HG02678 (cell line): Measurements from ENCODE around the gene OR2H1.
"Not testable (repeated sequence)": the region's sequence is repeated elsewhere in the genome, so short reads cannot be mapped to it uniquely, and the experiment has no call there.

ENCODE experiments used
- ATAC-seq: cut with Tn5 transposase; IDR thresholded peaks from one replicate; pipeline ENCODE4 v1.9.1; 2021; ENCODE audit warnings: mild to moderate bottlenecking, moderate library complexity; ENCODE audit not compliant: unreplicated experiment

OR2H1 gene

DNA sequence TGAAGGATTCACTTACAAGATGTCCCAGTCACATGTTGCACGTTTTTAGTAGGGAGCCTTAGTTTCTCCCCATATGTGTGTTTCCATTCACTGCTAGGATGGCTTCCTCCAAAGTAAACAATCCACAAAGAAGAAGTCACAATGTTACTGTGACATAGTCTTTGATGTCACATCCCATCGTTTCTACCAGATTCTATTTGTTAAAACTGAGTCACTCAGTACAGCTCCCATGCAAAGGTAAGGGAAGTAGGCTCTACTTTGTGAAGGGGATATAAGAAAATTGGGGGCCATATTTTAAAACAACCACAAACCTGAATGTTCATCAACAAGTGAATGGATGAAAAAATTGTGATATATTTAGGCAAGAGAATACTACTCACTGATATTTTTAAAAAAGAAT lies at the start of gene OR2H1, which contains the start of gene OR11A1:
TSS of gene OR2H1 (plus strand) at position 185 of the 400 bp plus-strand sequence. CDS start 4,615 bp downstream, outside the sequence.
TSS of gene OR11A1 (minus strand) at position 101 of the 400 bp plus-strand sequence. CDS start 29,430 bp downstream, outside the sequence.
- ATAC-seq: no peak

DNA sequence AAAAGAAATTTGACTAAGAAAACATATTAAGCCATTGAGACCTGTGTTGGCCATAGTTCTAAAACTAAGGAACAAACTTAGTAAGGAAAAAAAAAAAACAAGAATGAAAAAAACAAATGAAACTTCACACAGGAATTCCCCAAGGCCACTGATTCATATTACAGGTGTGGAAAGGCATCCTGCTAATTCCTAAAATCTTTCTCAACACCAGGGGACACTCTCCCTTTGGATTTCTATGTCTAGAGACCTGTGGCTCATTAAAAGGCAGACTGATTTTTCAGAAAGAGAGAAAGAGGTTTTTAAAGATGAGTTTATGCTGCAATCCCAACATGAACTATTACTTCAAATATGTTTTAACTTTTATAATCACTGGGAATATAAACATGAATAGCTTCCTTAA lies 42.4 kb upstream of the OR2H1 start, which contains the start of gene OR12D1:
TSS of gene OR12D1 (plus strand) at position 341 of the 400 bp plus-strand sequence.
- ATAC-seq: no peak

GRCh38 chr6:29419516-29419915 lies 37.4 kb upstream of the OR2H1 start:
- no peak for ATAC-seq

GRCh38 chr6:29424168-29424567 lies 32.8 kb upstream of the OR2H1 start:
- ATAC-seq: no peak

DNA sequence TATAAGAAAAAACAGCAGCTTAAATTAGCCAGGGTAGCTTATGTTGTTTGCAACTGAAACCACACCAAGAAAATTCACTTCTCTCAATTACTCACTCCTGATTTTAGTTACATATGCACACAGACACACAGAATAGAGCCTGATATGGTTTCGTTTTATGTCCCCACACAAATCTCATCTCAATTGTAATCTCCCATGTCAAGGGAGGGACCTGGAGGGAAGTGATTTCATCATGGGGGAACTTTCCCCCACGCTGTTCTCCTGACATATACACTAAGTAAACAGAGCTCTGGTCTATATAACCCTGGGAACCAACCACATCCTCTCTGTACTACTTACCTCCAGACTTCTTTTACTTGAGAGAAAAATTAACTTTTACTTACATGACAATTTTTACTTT lies 32.4 kb upstream of the OR2H1 start:
- no peak for ATAC-seq

GRCh38 chr6:29425075-29425474 lies 31.9 kb upstream of the OR2H1 start:
- no peak for ATAC-seq

GRCh38 chr6:29426654-29427053 lies 30.3 kb upstream of the OR2H1 start:
- no peak for ATAC-seq

GRCh38 chr6:29436730-29437129 lies 20.2 kb upstream of the OR2H1 start:
- ATAC-seq: not testable (repeated sequence)

- ATAC-seq: no peak
Measured at GRCh38 chr6:29439006-29439405, 17.9 kb upstream of the OR2H1 start, which contains the start of gene OR10C1. Gene OR10C1, plus strand, starts transcription at chr6:29439306. Its CDS starts 710 bp downstream, at chr6:29440016.

DNA sequence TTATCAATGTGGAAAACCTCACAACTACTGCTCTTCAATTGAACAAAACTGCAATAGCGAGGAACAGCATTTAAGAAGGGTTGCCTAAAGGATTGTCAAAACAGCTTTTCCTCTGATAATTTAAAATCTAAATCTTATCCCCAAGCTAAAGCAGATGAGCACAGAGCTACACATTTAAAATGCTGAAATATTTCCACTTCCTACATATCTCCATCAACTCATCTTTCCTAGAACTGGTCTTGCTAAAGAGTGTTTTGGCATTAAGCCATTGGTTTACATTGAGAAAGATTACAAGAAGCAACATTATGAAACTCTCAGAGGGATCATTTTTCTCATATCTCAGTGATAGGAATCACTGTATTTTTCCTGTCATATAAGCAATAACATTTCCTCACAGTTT lies 14.2 kb upstream of the OR2H1 start:
- ATAC-seq: no peak

DNA sequence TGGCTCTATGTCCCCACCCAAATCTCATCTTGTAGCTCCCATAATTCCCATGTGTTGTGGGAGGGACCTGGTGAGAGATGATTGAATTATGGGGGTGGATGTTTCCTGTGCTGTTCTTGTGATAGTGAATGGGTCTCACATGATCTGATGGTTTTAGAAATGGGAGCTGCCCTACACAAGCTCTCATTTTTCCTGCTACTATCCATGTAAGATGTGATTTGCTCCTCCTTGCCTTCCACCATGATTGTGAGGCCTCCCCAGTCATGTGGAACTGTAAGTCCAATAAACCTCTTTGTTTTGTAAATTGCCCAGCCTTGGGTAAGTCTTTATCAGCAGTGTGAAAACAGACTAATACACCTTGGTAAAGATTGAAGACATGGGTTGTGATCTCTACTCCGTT lies 12.9 kb upstream of the OR2H1 start:
- not testable (repeated sequence) for ATAC-seq

DNA sequence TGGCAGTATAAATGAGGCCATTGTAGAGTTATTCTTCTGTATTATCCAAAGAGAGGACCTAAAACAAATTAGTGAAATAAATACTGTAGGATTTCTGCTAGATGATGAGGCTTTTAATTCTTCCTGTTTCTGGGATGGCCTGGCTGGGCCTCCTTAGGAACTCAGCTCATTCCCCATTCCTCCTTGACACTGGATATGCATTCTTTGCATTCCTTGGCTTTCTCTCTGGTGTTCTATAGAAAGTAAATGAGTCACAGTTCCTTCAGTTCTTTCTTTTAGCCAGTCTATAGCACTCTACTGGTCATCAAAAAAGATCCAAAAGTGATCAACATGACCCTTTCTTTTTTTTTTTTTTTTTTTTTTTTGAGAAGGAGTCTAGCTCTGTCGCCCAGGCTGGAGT lies 9.3 kb upstream of the OR2H1 start:
- no peak for ATAC-seq

DNA sequence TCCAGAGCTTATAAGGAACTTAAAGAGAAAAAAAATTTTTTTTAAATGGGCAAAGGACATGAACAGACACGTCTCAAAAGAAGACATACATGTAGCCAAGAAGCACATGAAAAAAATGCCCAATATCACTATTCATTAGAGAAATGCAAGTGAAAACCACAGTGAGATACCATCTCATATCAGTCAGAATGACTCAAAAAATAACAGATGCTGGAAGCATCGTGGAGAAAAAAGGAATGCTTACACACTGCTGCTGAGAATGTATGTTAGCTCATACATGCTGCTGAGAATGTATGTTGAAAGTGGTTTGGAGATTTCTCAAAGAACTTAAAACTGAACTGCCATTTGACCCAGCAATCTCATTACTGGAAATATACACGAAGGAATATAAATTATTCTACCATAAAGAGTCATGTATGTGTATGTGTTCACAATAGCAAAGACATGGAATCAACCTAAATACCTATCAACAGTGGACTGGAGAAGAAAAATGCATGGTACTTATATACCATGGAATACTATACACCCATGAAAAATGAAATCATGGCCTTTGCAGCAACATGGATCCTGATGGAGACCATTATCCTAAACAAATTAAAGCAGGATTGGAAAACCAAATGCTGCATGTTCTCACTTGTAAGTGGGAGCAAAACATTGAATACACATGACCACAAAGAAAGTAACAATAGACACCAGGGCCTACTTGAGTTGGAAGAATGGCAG lies 5.3 kb upstream of the OR2H1 start:
- ATAC-seq: no peak

- ATAC-seq: no peak
Measured at GRCh38 chr6:29461021-29461814, 4.3 kb downstream of the OR2H1 start.

DNA sequence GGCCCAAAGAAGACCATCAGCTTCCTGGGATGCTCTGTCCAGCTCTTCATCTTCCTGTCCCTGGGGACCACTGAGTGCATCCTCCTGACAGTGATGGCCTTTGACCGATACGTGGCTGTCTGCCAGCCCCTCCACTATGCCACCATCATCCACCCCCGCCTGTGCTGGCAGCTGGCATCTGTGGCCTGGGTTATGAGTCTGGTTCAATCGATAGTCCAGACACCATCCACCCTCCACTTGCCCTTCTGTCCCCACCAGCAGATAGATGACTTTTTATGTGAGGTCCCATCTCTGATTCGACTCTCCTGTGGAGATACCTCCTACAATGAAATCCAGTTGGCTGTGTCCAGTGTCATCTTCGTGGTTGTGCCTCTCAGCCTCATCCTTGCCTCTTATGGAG lies 5.1 kb downstream of the OR2H1 start:
- ATAC-seq: no peak

- ATAC-seq: no peak
Measured at GRCh38 chr6:29465279-29465678, 8.3 kb downstream of the OR2H1 start.

DNA sequence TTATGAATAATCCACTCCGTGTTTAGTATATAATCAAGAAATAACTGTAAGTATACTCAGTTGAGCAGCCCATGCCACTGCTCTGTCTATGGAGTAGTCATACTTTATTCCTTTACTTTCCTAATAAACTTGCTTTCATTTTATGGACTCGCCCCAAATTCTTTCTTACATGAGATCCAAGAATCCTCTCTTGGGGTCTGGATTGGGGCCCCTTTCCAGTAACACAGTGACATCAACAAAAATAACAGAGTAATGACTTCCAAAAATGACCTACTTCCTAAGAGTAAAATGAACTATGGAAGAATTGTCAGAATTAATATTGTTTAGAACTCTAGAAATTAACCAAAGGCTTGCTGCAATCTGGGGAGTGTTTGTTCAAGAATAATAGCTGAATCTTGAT lies 8.8 kb downstream of the OR2H1 start:
- ATAC-seq: no peak

- ATAC-seq: no peak
Measured at GRCh38 chr6:29466241-29466640, 9.3 kb downstream of the OR2H1 start.

DNA sequence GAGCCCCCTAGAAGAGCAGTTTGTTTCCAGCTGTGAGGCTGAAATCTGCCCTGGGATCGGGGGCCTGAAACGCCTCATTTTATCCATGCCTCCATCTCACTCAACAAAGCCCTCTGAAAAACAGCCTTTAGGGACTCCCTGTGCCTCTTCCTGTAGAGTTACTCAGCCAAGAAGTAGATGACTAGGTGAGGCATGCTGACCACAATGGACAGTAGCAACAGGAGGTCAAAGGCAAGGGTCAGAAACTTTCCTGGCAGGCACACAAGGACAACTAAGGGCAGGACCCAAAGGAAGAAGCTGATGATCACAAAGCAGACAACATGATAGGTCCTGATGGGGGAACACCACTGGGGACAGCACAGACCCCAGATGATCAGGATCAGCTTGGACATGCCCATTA lies 18.0 kb downstream of the OR2H1 start:
- ATAC-seq: no peak

DNA sequence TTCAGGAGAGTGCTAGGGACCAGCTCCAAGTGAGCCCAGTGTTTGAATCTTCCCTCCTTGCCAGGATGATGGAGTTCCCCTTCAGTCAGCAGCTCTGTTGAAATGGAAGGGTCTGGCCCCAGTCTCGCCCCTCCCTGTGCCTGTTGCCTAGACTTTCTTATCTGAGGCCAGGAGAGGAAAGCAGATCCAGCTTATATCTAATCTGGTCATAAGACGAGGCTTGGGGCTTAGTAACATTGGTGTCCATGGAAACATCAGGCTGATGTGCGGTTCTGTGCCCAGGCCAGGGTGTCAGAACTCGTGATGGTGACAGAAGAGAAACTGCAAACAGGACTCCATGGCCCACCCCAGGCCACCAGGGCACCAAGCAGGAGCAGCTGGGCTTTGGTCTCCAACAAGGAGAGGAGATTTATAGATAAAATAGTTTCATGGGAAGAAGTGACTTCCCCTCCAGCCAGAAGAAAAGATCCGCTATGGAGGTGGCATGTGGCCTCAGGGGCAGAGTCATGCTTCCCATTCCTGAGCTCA lies 21.0 kb downstream of the OR2H1 start:
- no peak for ATAC-seq

DNA sequence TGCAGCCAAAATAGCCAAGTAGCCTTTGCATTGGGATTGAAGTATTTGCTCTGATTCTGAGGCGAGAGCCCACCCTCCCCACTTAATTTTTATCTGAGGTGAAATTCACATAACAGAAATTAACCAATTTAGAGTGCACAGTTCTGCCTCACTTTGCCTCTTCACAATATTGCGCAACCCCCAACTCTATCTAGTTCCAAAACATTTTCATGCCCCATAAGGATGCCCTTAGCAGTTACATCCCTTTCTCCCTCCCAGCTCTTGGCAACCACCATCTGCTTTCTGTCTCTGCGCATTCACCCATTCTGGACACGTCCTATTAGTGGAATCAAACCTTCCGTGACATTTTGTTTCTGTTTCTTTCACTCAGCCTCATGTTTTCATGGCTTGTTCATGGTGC lies 21.8 kb downstream of the OR2H1 start:
- ATAC-seq: no peak

GRCh38 chr6:29479560-29479959 lies 22.6 kb downstream of the OR2H1 start:
- ATAC-seq: no peak
